GM12878 (cell line): ENCODE measurements around the gene INF2. TPM values are rescaled to one million over a fixed set of nuclear protein-coding genes. Genes with fewer than 3 reads are reported as not detected.

Source experiments
- ASH2L ChIP-seq: fragments of 300-600, 200-600 bp; sonication (generic); IDR thresholded peaks from 2 replicates; pipeline ENCODE4 v1.6.1; 2017; ENCODE audit warnings: low read depth, mild to moderate bottlenecking, borderline replicate concordance
- EED ChIP-seq: sonication (generic); IDR thresholded peaks from 2 replicates; pipeline ENCODE4 v1.6.1; 2016; ENCODE audit warnings: antibody characterized with exemption, low read depth
- GATAD2B ChIP-seq: fragments of 450-650 bp; conservative IDR thresholded peaks from 2 replicates; pipeline ENCODE4 v1.6.1; 2017; ENCODE audit warnings: low read depth, mild to moderate bottlenecking, moderate library complexity
- HSF1 ChIP-seq: fragments of 150-350 bp; IDR thresholded peaks from 2 replicates; pipeline ENCODE4 v1.6.1; 2014; ENCODE audit warnings: mild to moderate bottlenecking, low read depth, low read length
- IRF3 ChIP-seq: fragments of 450-650 bp; IDR thresholded peaks from 2 replicates; pipeline ENCODE4 v1.6.1; 2014; ENCODE audit warnings: mild to moderate bottlenecking
- KLF5 ChIP-seq: fragments of 450-650 bp; IDR thresholded peaks from 2 replicates; pipeline ENCODE4 v1.6.1; 2014; ENCODE audit warnings: mild to moderate bottlenecking; ENCODE audit not compliant: partially characterized antibody
- MEF2A ChIP-seq: IDR thresholded peaks from 2 replicates; pipeline ENCODE4 v1.6.1; 2011; ENCODE audit warnings: low read depth, mild to moderate bottlenecking, low read length, moderate library complexity; ENCODE audit not compliant: insufficient read depth
- NFXL1 ChIP-seq: fragments of 450-650 bp; IDR thresholded peaks from 2 replicates; pipeline ENCODE4 v1.6.1; 2017; ENCODE audit warnings: antibody characterized with exemption, mild to moderate bottlenecking, borderline replicate concordance
- NR2F1 ChIP-seq: fragments of 450-650 bp; conservative IDR thresholded peaks from 2 replicates; pipeline ENCODE4 v1.6.1; 2017; ENCODE audit warnings: mild to moderate bottlenecking
- RELB ChIP-seq: fragments of 450-650 bp; IDR thresholded peaks from 2 replicates; pipeline ENCODE4 v1.6.1; 2017; ENCODE audit warnings: low read depth, mild to moderate bottlenecking, moderate library complexity
- SPI1 ChIP-seq: IDR thresholded peaks from 2 replicates; pipeline ENCODE4 v1.6.1; 2011; ENCODE audit warnings: low read depth, mild to moderate bottlenecking, low read length, moderate library complexity, borderline replicate concordance; ENCODE audit not compliant: insufficient read depth
- SREBF1 ChIP-seq: IDR thresholded peaks from 2 replicates; pipeline ENCODE4 v1.6.1; 2012; ENCODE audit warnings: mild to moderate bottlenecking, low read length
- TCF12 ChIP-seq: IDR thresholded peaks from 2 replicates; pipeline ENCODE4 v1.6.1; 2011; ENCODE audit warnings: low read depth, mild to moderate bottlenecking, low read length
- ZSCAN29 ChIP-seq: fragments of 450-650 bp; IDR thresholded peaks from 2 replicates; pipeline ENCODE4 v1.6.1; 2017; ENCODE audit warnings: mild to moderate bottlenecking, moderate library complexity
- polyA plus RNA-seq, 11 experiments: library from polyadenylated mRNA; depleted of rRNA in 4 of 11; unstranded in 6 of 11; stranded (reverse) in 5 of 11; fragments of >200 nt; fragmentation: Nextera tagmentation in 4 of 11; fragmentation: Illumina TruSeq in 1 of 11; extraction: Ambion mirVana in 4 of 11; extraction: Trizol in 1 of 11; gene quantifications; 1 replicate in 1 of 11; 2 replicates in 10 of 11; pipeline versions ENCODE4 v1.2.1 to v1.2.3, GENCODE V29; 2011 to 2016; ENCODE audit warnings: inconsistent platforms in 2 of 11, missing spikeins in 2 of 11, low read depth in 1 of 11
- total RNA-seq, 4 experiments: library from RNA; depleted of rRNA in 3 of 4; stranded (reverse); fragments of >200 nt in 3 of 4; fragmentation: Illumina TruSeq in 1 of 4; extraction: Trizol in 1 of 4; gene quantifications; 2 replicates each; pipeline versions ENCODE4 v1.2.1 to v1.2.3, GENCODE V29; 2013 to 2021

The INF2 gene
- total and polyA plus RNA-seq, 10 of the 15 experiments (the other 5 are each of a cell fraction or from before 2014, with no cell fraction given) = 0.72 to 43.2 (median 8.3) TPM

GRCh38 chr14:104659764-104660523, 29.5 kb upstream of the INF2 start (continued):
- TF ChIP-seq IRF3 (no peak), ASH2L (no peak), NR2F1 (peak; percentile 84), NFXL1 (no peak), KLF5 (no peak), MEF2A (peak; percentile 55; the same call in 1 of the 2 replicates), GATAD2B (peak; percentile 52; the same call in 1 of the 2 replicates), RELB (peak; percentile 52), ZSCAN29 (no peak), TCF12 (peak; percentile 99), SPI1 (no peak), SREBF1 (no peak), EED (peak; percentile 81), HSF1 (no peak)
